Liver (tissue), 9 donors: Measurements from ENCODE around the gene MRO. TPM values are rescaled to one million over a fixed set of nuclear protein-coding genes. Genes with fewer than 3 reads are reported as not detected.

Experiments
- DNase-seq: peaks from one replicate; pipeline ENCODE4 v3.0.0-alpha.2; 2017; ENCODE audit warnings: low spot score
- H3K27ac ChIP-seq, 2 donors: one replicate each; pipeline ENCODE4 v1.7.0; 2013; ENCODE audit warnings: inconsistent platforms in 2 of 2, low read length in 2 of 2, control low read depth in 1 of 2, low read depth in 1 of 2, mild to moderate bottlenecking in 1 of 2
- H3K27me3 ChIP-seq, 4 donors: one replicate each; pipeline versions ENCODE4 v1.6.1 to v1.7.0; 2013; ENCODE audit warnings: low read length in 3 of 4, inconsistent platforms in 1 of 4, mild to moderate bottlenecking in 1 of 4, moderate library complexity in 1 of 4; ENCODE audit not compliant: control insufficient read depth in 4 of 4, insufficient read depth in 4 of 4
- H3K36me3 ChIP-seq, 4 donors: one replicate each; pipeline versions ENCODE4 v1.6.1 to v1.7.0; 2013; ENCODE audit warnings: low read length in 3 of 4, mild to moderate bottlenecking in 3 of 4, low read depth in 1 of 4, moderate library complexity in 1 of 4; ENCODE audit not compliant: control insufficient read depth in 4 of 4, insufficient read depth in 3 of 4
- H3K4me1 ChIP-seq, 4 donors: one replicate each; pipeline versions ENCODE4 v1.6.1 to v1.7.0; 2013; ENCODE audit warnings: low read length in 3 of 4, mild to moderate bottlenecking in 3 of 4, moderate library complexity in 1 of 4; ENCODE audit not compliant: control insufficient read depth in 4 of 4, insufficient read depth in 4 of 4
- H3K4me3 ChIP-seq, 3 donors: one replicate each; pipeline versions ENCODE4 v1.6.1 to v1.7.0; 2013; ENCODE audit warnings: low read length in 3 of 3, control low read depth in 1 of 3, low read depth in 1 of 3, mild to moderate bottlenecking in 1 of 3
- H3K9ac ChIP-seq, 2 donors: one replicate each; pipeline ENCODE4 v1.7.0; 2013; ENCODE audit warnings: low read length in 2 of 2, mild to moderate bottlenecking in 2 of 2, moderate library complexity in 2 of 2, control low read depth in 1 of 2, low read depth in 1 of 2
- H3K9me3 ChIP-seq, 4 donors: one replicate each; pipeline versions ENCODE4 v1.6.1 to v1.7.0; 2013; ENCODE audit warnings: low read length in 3 of 4; ENCODE audit not compliant: control insufficient read depth in 4 of 4
- ATF3 ChIP-seq: IDR thresholded peaks from 2 replicates; pipeline ENCODE4 v1.6.1; 2016; ENCODE audit warnings: antibody characterized with exemption
- EGR1 ChIP-seq, 2 donors: IDR thresholded peaks; 2 replicates each; pipeline ENCODE4 v1.6.1; 2016 to 2018; ENCODE audit warnings: antibody characterized with exemption in 2 of 2, low read depth in 2 of 2
- FOXA1 ChIP-seq: IDR thresholded peaks from 2 replicates; pipeline ENCODE4 v1.6.1; 2016; ENCODE audit warnings: antibody characterized with exemption
- FOXA2 ChIP-seq: IDR thresholded peaks from 2 replicates; pipeline ENCODE4 v1.6.1; 2016; ENCODE audit warnings: antibody characterized with exemption
- GABPA ChIP-seq, 2 donors: IDR thresholded peaks in 1 of 2; conservative IDR thresholded peaks in 1 of 2; 2 replicates each; pipeline ENCODE4 v1.6.1; 2016; ENCODE audit warnings: antibody characterized with exemption in 2 of 2, mild to moderate bottlenecking in 1 of 2, moderate library complexity in 1 of 2
- HNF4G ChIP-seq: IDR thresholded peaks from 2 replicates; pipeline ENCODE4 v1.6.1; 2016; ENCODE audit warnings: antibody characterized with exemption
- JUND ChIP-seq, 2 donors: IDR thresholded peaks; 2 replicates each; pipeline ENCODE4 v1.6.1; 2016; ENCODE audit warnings: antibody characterized with exemption in 2 of 2
- NR2F2 ChIP-seq: IDR thresholded peaks from 2 replicates; pipeline ENCODE4 v1.6.1; 2016; ENCODE audit warnings: antibody characterized with exemption
- RXRA ChIP-seq, 2 donors: IDR thresholded peaks; 2 replicates each; pipeline ENCODE4 v1.6.1; 2017 to 2018; ENCODE audit warnings: antibody characterized with exemption in 2 of 2, mild to moderate bottlenecking in 1 of 2
- TAF1 ChIP-seq: conservative IDR thresholded peaks from 2 replicates; pipeline ENCODE4 v1.6.1; 2016; ENCODE audit warnings: antibody characterized with exemption, mild to moderate bottlenecking
- YY1 ChIP-seq: IDR thresholded peaks from 2 replicates; pipeline ENCODE4 v1.6.1; 2016; ENCODE audit warnings: antibody characterized with exemption, mild to moderate bottlenecking
- WGBS: extraction: QIAGEN DNeasy Blood & Tissue Kit; methylation state at CpG from one replicate; pipeline ENCODE4 v1.1.7; 2013; 5-methylcytosine and 5-hydroxymethylcytosine counted together
- polyA plus RNA-seq, 2 donors: library from polyadenylated mRNA; stranded (reverse) in 1 of 2; unstranded in 1 of 2; fragments of 200-250 nt in 1 of 2; fragments of >200 nt in 1 of 2; fragmentation: Nextera tagmentation in 1 of 2; extraction: Ambion mirVana in 1 of 2; gene quantifications; one replicate each; pipeline versions ENCODE4 v1.2.1 to v1.2.3, GENCODE V29; 2013 to 2015
- total RNA-seq, 2 donors: library from RNA; depleted of rRNA; stranded (reverse); fragments of >200 nt; gene quantifications; one replicate each; pipeline ENCODE4 v1.2.3, GENCODE V29; 2014
- TF ChIP-seq, protein P1 (sequence below): IDR thresholded peaks from 2 replicates; pipeline ENCODE4 v1.6.1; 2016; ENCODE audit warnings: antibody characterized with exemption, mild to moderate bottlenecking
- TF ChIP-seq, protein P2 (sequence below): IDR thresholded peaks from 2 replicates; pipeline ENCODE4 v1.6.1; 2016; ENCODE audit warnings: antibody characterized with exemption
- TF ChIP-seq, protein P3 (sequence below): fragments of 150-350 bp; IDR thresholded peaks from 2 replicates; pipeline ENCODE4 v1.5.1; 2017; ENCODE audit warnings: improper control_type of control experiment, low read depth, low read length; ENCODE audit not compliant: missing input control
- TF ChIP-seq, protein P4 (sequence below): IDR thresholded peaks from 2 replicates; pipeline ENCODE4 v1.6.1; 2016; ENCODE audit warnings: antibody characterized with exemption
- donor health status: healthy.
- donor health status: healthy.
- donor health status: healthy.
- donor health status: healthy.
- donor health status: healthy.

The MRO gene
- total and polyA plus RNA-seq, 4 donors, result 1.6 to 2.8 (median 2.7) TPM

DNA sequence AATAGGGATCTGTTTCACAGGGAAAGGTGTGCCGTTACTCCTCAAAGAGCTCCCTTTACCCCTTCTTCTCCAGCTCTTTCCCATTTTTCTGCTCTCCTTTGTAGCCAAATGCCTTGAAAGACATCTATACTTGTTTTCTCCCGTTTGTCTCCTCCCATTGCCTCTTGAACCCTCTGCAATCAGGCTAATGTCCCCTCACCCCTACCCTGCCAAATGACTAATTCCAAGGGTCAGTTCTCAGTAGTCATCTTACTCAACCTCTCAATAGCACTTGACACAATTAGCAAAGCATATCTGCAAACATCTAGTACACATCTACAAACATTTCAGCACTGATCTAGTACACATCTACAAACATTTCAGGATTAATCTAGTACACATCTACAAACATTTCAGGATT lies 12.6 kb downstream of the MRO start (continued):
- TF ChIP-seq, protein P1, sequence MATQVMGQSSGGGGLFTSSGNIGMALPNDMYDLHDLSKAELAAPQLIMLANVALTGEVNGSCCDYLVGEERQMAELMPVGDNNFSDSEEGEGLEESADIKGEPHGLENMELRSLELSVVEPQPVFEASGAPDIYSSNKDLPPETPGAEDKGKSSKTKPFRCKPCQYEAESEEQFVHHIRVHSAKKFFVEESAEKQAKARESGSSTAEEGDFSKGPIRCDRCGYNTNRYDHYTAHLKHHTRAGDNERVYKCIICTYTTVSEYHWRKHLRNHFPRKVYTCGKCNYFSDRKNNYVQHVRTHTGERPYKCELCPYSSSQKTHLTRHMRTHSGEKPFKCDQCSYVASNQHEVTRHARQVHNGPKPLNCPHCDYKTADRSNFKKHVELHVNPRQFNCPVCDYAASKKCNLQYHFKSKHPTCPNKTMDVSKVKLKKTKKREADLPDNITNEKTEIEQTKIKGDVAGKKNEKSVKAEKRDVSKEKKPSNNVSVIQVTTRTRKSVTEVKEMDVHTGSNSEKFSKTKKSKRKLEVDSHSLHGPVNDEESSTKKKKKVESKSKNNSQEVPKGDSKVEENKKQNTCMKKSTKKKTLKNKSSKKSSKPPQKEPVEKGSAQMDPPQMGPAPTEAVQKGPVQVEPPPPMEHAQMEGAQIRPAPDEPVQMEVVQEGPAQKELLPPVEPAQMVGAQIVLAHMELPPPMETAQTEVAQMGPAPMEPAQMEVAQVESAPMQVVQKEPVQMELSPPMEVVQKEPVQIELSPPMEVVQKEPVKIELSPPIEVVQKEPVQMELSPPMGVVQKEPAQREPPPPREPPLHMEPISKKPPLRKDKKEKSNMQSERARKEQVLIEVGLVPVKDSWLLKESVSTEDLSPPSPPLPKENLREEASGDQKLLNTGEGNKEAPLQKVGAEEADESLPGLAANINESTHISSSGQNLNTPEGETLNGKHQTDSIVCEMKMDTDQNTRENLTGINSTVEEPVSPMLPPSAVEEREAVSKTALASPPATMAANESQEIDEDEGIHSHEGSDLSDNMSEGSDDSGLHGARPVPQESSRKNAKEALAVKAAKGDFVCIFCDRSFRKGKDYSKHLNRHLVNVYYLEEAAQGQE, result no peak
- TF ChIP-seq, protein P2, sequence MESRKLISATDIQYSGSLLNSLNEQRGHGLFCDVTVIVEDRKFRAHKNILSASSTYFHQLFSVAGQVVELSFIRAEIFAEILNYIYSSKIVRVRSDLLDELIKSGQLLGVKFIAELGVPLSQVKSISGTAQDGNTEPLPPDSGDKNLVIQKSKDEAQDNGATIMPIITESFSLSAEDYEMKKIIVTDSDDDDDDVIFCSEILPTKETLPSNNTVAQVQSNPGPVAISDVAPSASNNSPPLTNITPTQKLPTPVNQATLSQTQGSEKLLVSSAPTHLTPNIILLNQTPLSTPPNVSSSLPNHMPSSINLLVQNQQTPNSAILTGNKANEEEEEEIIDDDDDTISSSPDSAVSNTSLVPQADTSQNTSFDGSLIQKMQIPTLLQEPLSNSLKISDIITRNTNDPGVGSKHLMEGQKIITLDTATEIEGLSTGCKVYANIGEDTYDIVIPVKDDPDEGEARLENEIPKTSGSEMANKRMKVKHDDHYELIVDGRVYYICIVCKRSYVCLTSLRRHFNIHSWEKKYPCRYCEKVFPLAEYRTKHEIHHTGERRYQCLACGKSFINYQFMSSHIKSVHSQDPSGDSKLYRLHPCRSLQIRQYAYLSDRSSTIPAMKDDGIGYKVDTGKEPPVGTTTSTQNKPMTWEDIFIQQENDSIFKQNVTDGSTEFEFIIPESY, result peak; percentile 30
- no peak for TF ChIP-seq YY1
- TF ChIP-seq TAF1, result no peak

DNA sequence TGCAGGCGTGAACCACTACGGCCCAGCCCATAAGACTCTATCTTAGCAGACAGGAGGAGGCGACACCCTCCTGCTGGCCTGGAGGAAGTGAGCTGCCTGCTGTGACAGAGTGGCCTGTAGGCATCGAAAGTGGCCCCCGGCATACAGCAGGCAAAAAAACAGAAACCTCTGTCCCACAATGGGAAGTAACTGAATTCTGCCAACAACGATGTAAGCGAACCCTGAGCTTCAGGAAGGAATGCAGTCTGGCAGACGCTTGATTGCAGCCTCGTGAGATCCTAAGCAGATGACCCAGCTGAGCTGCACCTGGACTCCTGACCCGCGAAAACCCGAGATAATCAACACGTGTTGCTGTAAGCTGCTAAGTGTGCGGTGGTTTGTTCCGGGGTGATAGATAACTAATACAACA lies 13.6 kb downstream of the MRO start:
- TF ChIP-seq JUND (IDR thresholded peaks at IDR 0.05), result no peak

DNA sequence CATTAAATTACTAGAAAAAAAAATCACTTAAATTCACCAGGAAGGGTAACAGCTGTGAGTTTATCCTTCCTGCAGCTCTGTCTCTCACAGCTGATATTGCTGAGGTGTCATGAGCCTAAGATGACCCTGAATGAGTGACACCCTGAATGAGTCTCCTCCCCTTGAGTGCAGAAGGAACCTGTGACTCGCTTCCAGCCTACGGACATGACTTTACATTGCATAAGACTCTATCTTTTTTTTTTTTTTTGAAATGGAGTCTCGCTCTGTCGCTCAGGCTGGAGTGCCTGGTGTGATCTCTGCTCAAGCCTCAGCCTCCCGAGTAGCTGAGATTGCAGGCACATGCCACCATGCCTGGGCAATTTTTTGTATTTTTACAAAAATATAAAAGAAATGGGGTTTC lies 14.1 kb downstream of the MRO start:
- no peak for TF ChIP-seq EGR1 (IDR thresholded peaks at IDR 0.05; ENCODE audit: low read depth in 2 of 2)
- TF ChIP-seq, protein P3, sequence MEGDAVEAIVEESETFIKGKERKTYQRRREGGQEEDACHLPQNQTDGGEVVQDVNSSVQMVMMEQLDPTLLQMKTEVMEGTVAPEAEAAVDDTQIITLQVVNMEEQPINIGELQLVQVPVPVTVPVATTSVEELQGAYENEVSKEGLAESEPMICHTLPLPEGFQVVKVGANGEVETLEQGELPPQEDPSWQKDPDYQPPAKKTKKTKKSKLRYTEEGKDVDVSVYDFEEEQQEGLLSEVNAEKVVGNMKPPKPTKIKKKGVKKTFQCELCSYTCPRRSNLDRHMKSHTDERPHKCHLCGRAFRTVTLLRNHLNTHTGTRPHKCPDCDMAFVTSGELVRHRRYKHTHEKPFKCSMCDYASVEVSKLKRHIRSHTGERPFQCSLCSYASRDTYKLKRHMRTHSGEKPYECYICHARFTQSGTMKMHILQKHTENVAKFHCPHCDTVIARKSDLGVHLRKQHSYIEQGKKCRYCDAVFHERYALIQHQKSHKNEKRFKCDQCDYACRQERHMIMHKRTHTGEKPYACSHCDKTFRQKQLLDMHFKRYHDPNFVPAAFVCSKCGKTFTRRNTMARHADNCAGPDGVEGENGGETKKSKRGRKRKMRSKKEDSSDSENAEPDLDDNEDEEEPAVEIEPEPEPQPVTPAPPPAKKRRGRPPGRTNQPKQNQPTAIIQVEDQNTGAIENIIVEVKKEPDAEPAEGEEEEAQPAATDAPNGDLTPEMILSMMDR, result no peak
- TF ChIP-seq GABPA (IDR thresholded peaks at IDR 0.05 in 1 of 2, conservative IDR thresholded peaks at IDR 0.05 in 1 of 2), result no peak
- no peak for TF ChIP-seq NR2F2
- TF ChIP-seq FOXA2, result no peak
- TF ChIP-seq HNF4G, result no peak
- TF ChIP-seq, protein P2, result no peak
- no peak for TF ChIP-seq YY1
- TF ChIP-seq FOXA1, result no peak
- no peak for TF ChIP-seq ATF3
- TF ChIP-seq, protein P1, result no peak
- no peak for TF ChIP-seq RXRA (IDR thresholded peaks at IDR 0.05)
- TF ChIP-seq, protein P4, sequence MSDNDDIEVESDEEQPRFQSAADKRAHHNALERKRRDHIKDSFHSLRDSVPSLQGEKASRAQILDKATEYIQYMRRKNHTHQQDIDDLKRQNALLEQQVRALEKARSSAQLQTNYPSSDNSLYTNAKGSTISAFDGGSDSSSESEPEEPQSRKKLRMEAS, result no peak
- WGBS, result 89% methylated on average over 5 of the region's 5 CpGs
- H3K27me3 ChIP-seq, result no peaks in the 10 kb centered on the region
- peaks cover 0 to 6% (median 0%) of the 10 kb centered on the region in 4 donors for H3K4me1 ChIP-seq
- H3K9me3 ChIP-seq, result no peaks in the 10 kb centered on the region
- H3K4me3 ChIP-seq, result no peak overlapping the region
- no peaks in the 10 kb centered on the region for H3K36me3 ChIP-seq
- no peak for DNase-seq
- H3K27ac ChIP-seq, result no peak overlapping the region
- H3K9ac ChIP-seq, result no peak overlapping the region

More for the DNA sequence above, 13.6 kb downstream of the MRO start:
- Histone ChIP-seq H3K27me3 (no peaks in the 10 kb centered on the region), H3K4me3 (no peak overlapping the region), H3K9me3 (no peaks in the 10 kb centered on the region), H3K36me3 (no peaks in the 10 kb centered on the region), H3K4me1 (peaks cover 0 to 6% (median 0%) of the 10 kb centered on the region in 4 donors), H3K9ac (no peak overlapping the region), H3K27ac (no peak overlapping the region)
- WGBS, result 52% methylated on average over 15 of the region's 15 CpGs
- DNase-seq, result no peak
